HCEC 1CT (cell line): Measurements from ENCODE around the gene PANX2.

Experiments used
- DNase-seq: peaks from one replicate; pipeline ENCODE4 v3.0.0-alpha.2; 2017

PANX2 gene

DNA sequence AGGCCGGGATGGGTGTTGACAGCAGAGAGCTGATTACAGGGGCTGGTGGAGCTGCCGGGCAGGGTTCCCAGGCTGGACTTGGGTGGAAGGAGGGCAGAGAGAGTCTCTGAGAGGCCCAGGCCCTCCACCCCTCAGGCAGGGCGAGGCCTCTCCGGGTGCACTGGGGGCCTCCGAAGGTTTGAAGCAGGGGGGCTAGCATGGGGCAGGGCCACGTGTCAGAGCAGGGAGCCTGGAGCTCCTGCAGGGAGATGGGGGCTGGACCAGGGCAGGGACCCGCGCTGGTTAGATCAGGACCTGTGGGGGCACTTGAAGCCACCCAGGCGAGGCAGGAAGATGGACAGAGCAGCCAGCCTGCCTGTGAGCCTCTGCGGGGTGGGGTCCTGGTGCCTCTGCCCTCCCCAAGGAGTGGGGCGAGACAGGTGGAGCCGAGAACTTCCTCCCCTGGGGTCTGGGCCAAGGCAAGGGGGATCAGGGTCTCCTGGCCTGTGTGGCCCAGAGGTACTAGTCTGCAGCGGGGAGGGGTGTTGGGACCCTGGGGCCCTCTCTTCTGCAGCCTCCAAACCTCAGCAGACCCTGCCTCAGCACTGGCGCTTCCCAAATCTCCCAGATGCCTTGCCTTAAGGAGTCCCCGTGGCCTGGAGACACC lies 911 bp downstream of the PANX2 start:
- DNase-seq = no peak

DNA sequence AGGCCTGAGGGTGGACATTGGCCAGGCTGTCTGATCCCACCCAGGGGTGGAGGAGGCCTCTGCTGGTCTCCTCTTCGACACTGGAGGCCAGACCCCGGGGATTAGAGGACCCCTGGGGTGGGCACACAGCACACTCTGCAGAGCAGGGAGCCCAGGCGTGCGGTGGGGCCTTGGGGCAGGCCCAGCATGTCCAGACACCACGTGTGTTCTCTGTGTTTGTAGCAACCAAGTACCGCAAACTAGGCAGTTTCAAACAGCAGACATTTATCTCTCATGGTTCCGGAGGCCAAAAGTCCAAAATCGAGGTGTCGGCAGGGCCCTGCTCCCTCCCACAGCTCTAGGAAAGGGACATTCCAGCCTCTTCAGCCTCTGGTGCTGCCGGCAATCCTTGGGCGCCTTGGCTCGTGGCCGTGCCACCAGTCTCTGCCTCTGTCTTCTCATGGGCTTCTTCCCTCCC lies 1.5 kb downstream of the PANX2 start:
- no peak for DNase-seq

DNA sequence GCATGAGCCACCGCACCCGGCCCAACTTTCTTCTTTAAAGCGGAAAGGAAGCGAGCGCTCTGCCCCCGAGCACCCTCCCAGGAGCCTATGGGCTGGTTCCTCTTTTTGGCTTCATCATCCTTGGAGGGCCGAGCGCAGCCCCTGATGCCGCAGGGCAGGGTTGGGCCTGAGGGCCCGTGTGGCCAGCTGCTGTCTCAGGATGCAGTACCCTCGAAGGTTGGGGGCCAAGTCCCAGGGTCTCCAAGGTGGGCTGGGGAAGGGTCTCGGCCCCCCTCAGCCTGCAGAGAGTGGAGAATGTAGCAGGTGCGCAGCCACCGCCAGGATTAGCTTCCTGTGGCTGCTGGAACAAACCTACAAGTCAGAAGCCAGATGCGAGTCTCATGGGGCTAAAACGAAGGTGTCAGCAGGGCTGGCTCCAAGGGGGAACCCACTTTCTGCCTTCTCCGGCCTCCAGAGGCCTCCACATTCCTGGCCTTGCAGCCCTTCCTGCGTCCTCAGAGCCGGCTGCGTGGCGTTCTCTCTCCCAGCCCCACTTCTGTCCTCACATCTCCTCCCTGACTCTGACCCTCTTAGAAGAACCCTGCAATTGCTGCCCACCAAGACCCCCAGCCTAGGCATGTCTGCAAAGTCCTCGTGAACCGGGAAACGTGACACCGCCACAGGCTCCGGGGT lies 2.9 kb downstream of the PANX2 start:
- no peak for DNase-seq

DNA sequence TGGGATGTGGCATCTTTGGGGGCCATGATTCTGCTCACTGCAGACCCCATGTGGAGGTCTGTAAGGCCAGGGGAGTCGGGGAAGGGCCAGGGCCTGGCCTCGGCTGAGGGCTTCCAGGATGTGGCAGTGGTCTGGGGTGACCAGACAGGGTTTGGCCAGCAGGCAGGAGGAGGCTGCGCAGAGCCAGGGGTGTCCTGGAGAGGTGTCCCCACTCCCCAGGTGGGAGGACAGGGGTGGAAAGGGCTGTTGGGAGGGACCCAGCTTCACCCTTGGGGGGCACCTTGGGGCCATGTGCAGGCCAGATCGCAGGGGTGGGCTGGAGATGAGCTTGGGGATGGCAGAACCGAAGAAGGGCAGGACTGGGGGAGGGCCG lies 3.4 kb downstream of the PANX2 start:
- no peak for DNase-seq

DNA sequence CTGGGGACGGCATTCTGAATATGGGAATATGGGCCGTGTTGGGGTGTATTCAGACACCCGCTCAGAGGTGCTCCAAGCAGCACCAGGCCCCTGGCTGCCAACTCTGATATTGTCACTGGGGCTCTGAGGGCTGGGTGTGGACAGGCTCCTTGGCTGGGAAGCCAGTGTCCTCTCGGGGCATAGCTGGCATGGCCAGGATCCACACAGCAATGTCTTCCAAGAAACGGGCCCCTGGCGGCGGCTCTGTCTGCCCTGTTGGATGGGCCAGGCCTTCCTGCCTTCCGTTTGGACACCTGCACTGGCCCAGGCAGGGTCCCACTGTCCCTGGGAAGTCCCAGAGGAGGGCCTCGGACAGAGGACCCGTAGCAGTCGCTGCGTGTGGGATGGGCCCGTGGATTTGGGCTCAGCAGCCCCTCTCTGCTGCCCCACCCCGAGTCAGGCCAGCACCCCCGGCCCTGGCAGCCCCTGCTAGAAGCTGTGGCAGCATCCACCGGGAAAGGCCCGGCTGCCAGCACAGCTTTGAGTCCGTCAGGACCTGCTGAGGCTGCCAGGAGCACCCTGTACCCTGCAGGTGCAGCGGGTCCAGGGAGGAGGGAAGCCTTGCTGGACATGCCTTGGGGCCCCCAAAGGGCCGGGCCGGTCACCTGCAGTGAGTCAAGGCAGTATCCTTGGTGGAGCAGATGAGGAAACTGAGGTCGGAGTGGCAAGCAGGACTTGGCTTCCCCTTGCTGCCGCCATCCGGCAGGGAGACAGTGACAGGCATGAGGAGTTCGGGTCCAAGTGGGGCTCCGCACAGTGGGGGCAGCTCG lies 4.1 kb downstream of the PANX2 start:
- DNase-seq = no peak

DNA sequence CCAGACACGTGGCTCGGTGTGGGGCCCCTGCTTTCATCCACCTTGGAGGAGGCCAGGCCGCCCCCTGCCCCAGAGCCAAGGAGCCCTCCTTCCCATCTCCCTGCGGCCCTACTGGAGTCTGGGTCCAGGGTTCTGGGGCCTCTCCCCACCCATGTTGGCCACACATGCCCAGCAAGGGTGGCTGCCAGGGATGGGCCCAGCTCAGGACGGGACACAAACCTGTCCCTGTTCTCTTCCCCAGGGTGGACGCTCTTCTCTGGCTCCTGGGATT lies 4.6 kb downstream of the PANX2 start:
- DNase-seq = no peak

DNA sequence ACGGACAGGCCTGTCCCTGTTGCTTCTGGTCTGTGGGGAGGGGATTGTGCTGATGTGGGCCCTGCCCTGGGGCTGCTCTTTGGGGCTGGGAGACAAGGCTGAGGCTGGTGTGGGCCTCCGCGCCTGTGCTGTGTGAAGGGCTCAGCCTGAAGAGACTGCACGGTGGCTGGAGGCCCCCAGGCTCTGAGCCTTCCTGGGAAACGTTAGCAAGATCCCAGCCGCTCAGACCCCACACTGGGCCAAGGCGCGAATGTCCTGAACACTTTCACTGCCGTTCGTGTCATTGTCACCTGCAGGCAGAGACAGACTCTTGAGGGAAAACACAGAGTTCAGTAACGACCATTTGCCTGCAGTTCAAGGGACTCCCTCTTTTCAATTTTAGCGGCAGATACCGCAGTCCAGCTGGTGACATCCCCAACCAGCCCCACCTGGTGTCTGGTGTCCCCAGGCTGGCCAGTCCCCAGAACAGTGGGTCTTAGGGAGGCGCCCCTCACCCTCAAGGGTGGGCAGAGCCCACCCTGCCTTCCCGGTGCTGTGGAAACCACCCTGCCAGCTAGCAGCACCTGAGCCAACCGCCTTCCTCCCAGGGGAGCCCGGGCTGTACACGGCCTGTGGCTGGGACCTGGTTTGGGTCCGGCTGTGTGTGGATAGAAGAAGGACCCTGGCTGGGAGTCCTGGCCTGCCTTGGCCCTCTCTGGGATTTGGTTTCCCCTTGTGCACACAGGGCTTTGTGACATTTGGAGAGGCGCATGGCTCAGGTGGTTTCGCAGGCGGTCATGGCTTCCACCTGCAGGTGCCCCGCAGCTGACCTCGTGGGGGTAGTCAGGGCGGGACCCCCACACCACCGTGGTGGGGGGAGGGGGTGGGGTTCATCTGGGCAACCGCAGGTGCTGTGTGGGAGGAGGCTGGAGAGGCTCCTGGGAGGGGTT lies 5.7 kb downstream of the PANX2 start:
- no peak for DNase-seq

DNA sequence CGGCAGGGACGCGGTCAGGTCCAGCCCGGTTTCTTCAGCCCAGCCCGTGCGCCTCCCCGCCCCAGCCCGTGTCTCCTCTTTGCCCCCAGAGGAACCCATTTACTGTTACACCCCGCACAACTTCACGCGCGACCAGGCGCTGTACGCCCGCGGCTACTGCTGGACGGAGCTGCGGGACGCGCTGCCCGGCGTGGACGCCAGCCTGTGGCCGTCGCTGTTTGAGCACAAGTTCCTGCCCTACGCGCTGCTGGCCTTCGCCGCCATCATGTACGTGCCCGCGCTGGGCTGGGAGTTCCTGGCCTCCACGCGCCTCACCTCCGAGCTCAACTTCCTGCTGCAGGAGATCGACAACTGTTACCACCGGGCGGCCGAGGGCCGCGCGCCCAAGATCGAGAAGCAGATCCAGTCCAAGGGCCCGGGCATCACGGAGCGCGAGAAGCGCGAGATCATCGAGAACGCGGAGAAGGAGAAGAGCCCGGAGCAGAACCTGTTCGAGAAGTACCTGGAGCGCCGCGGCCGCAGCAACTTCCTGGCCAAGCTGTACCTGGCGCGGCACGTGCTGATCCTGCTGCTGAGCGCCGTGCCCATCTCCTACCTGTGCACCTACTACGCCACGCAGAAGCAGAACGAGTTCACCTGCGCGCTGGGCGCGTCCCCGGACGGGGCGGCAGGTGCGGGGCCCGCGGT lies 6.5 kb downstream of the PANX2 start:
- DNase-seq = no peak

DNA sequence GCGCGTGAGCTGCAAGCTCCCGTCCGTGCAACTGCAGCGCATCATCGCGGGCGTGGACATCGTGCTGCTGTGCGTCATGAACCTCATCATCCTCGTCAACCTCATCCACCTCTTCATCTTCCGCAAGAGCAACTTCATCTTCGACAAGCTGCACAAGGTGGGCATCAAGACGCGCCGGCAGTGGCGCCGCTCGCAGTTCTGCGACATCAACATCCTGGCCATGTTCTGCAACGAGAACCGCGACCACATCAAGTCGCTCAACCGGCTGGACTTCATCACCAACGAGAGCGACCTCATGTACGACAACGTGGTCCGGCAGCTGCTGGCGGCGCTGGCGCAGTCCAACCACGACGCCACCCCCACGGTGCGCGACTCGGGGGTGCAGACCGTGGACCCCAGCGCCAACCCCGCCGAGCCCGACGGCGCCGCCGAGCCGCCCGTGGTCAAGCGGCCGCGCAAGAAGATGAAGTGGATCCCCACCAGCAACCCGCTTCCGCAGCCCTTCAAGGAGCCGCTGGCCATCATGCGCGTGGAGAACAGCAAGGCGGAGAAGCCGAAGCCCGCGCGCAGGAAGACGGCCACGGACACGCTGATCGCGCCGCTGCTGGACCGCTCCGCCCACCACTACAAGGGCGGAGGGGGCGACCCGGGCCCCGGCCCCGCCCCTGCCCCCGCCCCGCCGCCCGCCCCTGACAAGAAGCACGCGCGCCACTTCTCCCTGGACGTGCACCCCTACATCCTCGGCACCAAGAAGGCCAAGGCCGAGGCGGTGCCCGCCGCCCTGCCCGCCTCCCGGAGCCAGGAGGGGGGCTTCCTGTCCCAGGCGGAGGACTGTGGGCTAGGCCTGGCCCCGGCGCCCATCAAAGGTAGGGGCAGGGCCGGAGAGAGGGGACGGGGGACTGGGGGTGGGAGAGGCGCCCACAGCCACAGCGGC lies 7.3 kb downstream of the PANX2 start:
- DNase-seq = no peak

DNA sequence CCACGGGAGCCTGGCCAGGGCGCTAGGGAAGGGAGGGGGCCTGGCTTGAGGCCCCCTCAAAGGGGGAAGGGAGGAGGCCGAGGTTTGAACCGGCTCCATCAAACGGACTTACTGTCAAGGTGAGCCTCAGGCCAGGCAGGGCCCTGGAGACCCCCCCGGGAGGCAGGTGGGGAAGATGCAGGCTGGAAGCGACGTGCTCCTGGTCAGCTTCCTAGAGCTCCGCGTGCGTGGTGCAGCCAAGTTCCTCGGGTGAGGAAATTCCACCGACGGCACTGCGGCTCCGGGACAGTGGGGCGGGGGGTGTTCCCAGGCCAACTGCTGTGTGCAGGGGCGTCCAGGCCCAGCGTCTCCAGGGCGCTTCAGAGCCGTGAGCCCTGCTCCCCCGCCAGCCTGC lies 7.9 kb downstream of the PANX2 start:
- DNase-seq = no peak

DNA sequence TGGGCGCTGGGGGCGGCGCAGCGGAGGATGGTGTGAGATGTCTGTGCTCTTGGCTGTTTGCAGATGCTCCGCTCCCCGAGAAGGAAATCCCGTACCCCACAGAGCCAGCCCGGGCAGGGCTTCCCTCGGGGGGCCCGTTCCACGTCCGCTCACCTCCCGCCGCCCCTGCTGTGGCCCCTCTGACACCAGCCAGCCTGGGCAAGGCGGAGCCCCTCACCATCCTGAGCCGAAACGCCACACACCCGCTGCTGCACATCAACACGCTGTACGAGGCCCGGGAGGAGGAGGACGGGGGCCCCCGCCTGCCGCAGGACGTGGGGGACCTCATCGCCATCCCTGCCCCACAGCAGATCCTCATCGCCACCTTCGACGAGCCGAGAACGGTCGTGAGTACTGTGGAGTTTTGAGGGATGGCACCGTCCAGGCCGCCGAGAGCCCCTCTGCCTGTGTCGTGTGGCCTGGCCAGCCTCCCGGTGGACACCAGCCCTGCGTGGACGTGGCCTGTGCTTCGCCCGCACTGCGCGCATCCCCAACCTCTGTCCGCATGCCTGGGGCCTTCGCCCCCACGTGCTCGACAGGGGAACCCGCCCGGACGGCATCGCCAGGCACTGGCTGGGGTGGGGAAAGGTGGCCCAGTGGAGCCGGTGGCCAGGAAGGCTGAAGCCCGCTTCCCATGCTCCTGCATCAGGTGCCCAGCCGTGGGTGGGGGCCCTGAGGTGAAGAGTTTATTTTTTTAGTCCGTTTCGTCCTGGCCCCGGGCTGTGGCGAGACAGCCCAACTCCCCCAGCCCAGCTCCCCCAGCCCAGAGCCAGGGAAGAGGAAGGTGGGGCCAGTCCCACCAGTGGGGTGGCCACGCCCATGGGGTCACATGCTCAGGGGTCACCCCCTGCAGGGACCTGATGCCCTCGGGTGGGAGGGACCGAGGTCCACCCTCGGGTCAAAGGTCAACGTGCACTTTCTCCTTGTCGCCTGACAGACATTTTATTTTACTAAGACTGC lies 8.6 kb downstream of the PANX2 start:
- DNase-seq = no peak

DNA sequence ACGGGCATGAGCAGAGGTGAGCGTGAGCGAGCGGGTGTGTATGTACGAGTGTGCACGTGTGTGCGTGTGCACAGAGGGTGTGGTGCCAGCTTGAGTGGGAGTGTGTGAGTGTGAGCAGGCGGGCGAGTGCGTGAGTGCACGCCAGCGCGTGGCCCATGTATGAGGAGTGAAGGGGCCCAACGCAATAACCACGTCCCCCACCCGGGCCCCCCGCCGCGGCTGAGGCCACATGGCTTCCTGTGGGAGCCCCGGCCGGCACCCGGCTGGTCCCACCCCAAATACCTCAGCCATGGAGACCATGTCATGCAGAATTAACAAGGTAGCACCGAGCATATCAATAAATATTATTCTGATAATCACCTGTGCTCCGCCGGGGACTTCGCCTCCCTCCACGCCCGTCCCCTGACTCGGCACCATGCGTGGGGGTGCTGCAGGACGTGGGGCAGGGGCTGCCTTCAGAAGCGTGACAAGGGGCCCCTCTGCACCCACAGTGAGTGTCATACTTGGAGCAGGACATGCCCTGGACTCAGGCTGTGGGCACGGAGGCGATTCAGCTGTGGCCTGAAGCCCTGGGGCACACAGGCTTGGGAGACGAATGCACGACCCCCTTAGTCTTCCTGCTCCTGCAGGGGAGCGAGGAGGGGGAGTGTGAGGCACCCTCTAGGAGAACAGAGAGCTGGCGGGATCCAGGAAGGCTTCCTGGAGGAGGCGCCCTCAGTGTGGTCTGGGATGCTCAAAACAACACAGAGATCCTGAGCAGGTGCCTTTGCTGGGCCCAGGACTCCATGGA lies 9.6 kb downstream of the PANX2 start:
- no peak for DNase-seq

DNA sequence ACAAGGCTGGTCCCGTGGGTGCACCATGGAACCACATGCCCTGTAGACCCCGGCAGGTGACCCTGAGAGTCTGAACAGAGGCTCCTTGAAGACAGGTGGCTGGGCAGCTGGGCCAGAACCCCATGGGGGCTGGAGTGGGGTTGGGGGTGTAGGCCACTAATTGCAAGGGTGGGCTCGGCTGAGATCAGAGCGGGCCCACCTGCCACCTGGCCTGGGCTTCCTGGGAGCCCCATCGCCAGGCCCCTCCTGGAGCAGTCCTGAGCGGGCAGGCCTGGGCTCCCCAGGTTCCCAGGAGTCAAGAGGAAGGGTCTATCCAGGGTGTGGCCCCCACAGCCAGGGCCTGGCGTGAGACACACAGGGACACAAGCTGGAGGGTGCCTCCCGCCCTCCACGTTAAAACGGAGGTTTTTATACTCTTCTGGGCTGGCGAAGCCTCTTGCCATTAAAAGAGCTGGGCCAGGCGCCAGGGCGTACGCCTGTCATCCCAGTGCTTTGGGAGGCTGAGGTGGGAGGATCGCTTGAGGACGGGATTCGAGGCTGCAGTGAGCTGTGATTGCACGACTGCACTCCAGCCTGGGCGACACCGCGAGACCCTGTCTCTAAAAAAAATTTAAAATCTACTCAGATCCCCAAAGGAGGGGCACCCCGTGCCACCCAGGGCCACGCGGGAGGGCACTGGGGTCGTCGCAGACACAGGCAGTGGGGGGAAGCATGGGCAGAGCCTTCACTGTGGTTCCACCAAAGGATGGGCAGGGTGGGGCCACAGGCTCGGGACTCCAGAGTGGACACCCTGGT lies 10.4 kb downstream of the PANX2 start:
- no peak for DNase-seq

DNA sequence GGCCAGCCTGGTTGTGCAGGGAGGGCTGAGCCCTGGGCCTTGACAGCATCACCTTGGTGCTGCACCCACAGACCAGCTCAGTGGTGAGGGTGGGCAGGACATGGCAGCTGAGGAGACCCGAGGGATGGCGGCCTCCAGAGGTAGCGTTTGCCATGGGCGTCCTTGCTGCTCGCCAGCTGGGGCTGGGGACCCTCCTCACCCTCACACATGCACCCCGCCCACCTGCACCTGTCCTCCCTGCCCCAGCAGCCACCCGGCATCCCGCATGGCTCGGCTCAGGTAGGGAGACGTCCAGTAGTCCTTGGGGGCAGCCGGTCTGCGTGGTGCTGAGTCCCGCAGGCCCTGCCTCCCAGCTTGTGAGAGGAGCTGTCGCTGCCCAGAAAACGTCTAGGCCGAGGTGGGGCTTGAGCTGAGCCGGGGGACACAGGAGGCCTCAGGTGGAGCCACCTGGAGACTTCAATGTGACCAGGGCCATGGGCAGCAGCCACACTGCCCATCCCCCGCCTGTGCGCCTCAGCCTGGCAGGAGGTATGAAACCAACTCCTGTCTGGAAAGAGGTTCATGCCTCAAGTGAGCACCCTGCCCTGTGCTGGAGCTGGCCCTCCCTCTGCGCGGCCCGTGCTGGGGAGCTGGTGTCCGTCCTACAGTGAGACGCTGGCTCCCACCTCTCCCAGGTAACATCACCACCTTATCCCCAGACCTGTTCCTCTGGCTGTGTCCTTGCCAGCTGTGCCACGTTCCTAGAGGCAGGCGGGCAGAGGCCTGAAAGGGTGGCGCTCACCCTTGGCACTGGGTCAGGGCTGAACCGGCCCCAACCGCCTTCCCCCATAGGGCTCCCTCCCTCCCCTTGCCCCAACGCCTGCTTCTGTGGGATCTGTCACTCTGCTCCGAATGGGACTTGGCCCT lies 11.9 kb downstream of the PANX2 start:
- DNase-seq = no peak

DNA sequence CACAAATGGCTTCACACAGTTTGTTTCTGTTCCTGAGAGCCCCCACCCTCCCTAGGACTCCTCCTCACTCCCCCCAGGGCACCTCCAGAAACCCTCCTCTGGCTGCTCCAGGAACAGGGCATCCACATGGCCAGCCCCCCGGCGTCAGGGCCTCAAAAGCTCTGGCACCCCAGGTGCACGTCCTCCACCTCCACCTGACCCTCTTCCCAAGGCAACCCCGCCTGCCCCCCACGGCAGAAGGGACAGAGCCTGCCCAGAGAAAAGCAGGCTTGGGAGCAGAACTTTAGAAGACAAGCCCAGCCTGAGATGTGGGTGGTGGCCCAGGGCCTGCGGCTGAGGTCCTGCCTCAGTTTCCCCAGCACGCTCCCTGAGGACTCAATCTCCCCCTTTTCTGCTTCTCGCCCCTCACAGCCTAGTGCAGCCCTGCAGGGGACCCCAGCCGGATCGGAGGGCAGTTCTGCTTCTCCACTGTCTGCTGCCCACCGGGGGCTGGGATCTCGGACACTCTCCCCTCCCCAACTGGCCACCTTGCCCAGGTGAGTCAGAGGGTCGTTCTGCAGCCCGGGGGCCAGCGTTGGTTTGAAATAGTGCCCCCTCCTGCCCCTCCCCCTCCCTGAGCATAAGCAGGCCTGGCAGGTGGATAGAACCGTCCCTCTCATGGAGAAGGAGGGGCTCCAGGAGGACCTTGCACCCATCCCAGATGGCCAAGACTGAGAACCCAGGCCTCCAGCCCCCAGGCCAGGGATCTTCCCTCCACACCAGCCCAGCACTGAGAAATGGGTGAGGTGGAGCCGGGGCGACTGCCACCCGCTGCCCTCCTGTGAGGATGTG lies 12.8 kb downstream of the PANX2 start:
- DNase-seq = no peak
